Effector CD8-positive, alpha-beta T cell (primary cell): ENCODE data around the gene ADAMTS10.
"Not testable (repeated sequence)": the region's sequence is repeated elsewhere in the genome, so short reads cannot be mapped to it uniquely, and the experiment has no call there.

Source experiments
- DNase-seq: peaks from one replicate; lab custom pipeline; 2025; lab: John Stamatoyannopoulos, UW

Gene ADAMTS10

GRCh38 chr19:8593931-8594330, 16.6 kb downstream of the ADAMTS10 start:
- no peak for DNase-seq

- DNase-seq: peak; percentile 99
Observed at GRCh38 chr19:8592231-8593009, 18.1 kb downstream of the ADAMTS10 start.

- DNase-seq: no peak
Observed at GRCh38 chr19:8589177-8589714, 21.3 kb downstream of the ADAMTS10 start.

- DNase-seq: peak; percentile 25
Observed at GRCh38 chr19:8585894-8586750, 24.4 kb downstream of the ADAMTS10 start.

- no peak for DNase-seq
Observed at GRCh38 chr19:8584965-8585893, 25.3 kb downstream of the ADAMTS10 start.

GRCh38 chr19:8580710-8581281, 29.7 kb downstream of the ADAMTS10 start:
- DNase-seq: peak; percentile 76

- DNase-seq: peak; percentile 74
Observed at GRCh38 chr19:8578642-8579265, 31.8 kb downstream of the ADAMTS10 start.

- no peak for DNase-seq
Observed at GRCh38 chr19:8577741-8578140, 32.8 kb downstream of the ADAMTS10 start.

GRCh38 chr19:8577247-8577646, 33.3 kb downstream of the ADAMTS10 start, which contains the start of gene MYO1F:
TSS of gene MYO1F (minus strand) at chr19:8577442. CDS start at chr19:8577309, 133 bp downstream.
- DNase-seq: no peak

GRCh38 chr19:8576273-8576993, 34.1 kb downstream of the ADAMTS10 start:
- DNase-seq: no peak

- no peak for DNase-seq
Observed at GRCh38 chr19:8575467-8575997, 35.0 kb downstream of the ADAMTS10 start.

- not testable (repeated sequence) for DNase-seq
Observed at GRCh38 chr19:8574619-8574922, 35.9 kb downstream of the ADAMTS10 start.

GRCh38 chr19:8573316-8573715, 37.2 kb downstream of the ADAMTS10 start:
- no peak for DNase-seq

GRCh38 chr19:8571006-8571411, 39.5 kb downstream of the ADAMTS10 start:
- DNase-seq: peak; percentile 4

- DNase-seq: no peak
Observed at GRCh38 chr19:8569066-8569771, 41.3 kb downstream of the ADAMTS10 start.

GRCh38 chr19:8567522-8568172, 42.9 kb downstream of the ADAMTS10 start:
- DNase-seq: no peak

- no peak for DNase-seq
Observed at GRCh38 chr19:8566855-8567254, 43.7 kb downstream of the ADAMTS10 start.

- not testable (repeated sequence) for DNase-seq
Observed at GRCh38 chr19:8564866-8565265, 45.6 kb downstream of the ADAMTS10 start.
